ENCODE data around the gene SYK. TPM values are rescaled to one million over a fixed set of nuclear protein-coding genes. Genes with fewer than 3 reads are reported as not detected.

Gene SYK
- total and polyA plus RNA-seq, 2 donors (not counting 1 experiment from before 2014, with no cell fraction given) = 60.3 to 242 TPM

DNA sequence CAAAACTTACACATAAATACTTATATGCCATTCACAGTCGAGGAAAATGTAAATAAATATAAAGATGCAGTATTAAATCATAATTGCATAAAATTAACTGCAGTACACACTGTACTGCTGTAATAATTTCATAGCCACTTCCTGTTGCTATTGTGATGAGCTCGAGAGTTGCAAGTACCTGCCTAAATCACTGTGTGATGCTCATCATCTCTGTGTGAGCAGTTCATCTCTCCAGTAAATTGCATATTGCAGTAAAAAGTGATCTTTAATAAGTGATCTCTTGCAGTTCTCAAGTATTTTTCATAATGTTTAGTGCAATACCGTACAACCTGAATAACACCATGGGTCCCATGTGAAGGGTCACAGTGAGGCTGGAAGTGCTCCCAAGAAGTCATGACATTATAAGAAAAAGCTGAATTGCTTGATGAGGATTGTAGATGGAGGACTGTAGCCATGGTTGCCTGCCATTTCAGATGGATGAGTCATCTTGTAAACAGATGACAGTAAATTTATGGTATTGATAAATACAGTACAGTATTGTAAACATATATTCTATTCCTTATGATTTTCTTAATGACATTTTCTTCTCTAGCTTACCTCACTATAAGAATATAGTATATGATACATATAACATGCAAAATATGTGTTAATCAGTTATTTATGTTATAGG, 34.9 kb downstream of the SYK start:
- TF ChIP-seq, protein P1, sequence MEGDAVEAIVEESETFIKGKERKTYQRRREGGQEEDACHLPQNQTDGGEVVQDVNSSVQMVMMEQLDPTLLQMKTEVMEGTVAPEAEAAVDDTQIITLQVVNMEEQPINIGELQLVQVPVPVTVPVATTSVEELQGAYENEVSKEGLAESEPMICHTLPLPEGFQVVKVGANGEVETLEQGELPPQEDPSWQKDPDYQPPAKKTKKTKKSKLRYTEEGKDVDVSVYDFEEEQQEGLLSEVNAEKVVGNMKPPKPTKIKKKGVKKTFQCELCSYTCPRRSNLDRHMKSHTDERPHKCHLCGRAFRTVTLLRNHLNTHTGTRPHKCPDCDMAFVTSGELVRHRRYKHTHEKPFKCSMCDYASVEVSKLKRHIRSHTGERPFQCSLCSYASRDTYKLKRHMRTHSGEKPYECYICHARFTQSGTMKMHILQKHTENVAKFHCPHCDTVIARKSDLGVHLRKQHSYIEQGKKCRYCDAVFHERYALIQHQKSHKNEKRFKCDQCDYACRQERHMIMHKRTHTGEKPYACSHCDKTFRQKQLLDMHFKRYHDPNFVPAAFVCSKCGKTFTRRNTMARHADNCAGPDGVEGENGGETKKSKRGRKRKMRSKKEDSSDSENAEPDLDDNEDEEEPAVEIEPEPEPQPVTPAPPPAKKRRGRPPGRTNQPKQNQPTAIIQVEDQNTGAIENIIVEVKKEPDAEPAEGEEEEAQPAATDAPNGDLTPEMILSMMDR (IDR thresholded peaks at IDR 0.05) = no peak
- TF ChIP-seq EZH2 (IDR thresholded peaks at IDR 0.05; ENCODE audit: borderline replicate concordance, insufficient read depth, low read depth, low read length, poor library complexity, severe bottlenecking) = no peak
- intact Hi-C loops (cut with micrococcal nuclease) = no loop called here
- POLR2A ChIA-PET = interaction anchor here (0.6 kb wide), 1 partner anchor 230 kb away, joined by 3 read pairs; no protein-coding TSS in a partner anchor

DNA sequence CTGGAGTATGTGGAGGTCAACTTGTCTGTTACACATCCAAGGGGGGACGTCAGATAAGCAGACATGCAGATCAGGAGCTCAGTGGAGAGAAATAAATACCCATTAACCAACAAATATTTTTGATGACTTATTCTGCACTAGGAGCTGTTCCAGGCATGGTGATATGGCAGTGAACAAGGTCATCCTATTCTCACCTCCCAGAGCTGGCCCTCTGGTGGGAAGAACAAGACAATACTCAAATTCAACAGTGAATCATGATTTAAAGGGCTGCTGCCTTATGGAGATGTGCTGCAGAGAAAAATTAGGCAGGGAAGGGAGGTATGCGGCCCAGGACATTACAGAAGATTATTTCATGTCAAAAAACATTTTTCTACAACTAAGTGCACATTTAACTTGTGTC, 36.5 kb downstream of the SYK start:
- intact Hi-C loops (cut with micrococcal nuclease) = loop anchor here (2.0 kb wide), 1 partner anchor 63 kb away; no protein-coding TSS in a partner anchor
- Histone ChIP-seq H3K4me1 (ENCODE audit: control insufficient read depth in 2 of 2, insufficient read depth in 2 of 2, low read length in 2 of 2) (peaks cover 92 to 96% of the 10 kb centered on the region in 2 donors), H3K27ac (ENCODE audit: low read length in 2 of 2) (peak overlapping the region in 1 of 2 donors; percentile 41), H4K20me1 (ENCODE audit: control insufficient read depth, insufficient read depth, low read length, poor library complexity, severe bottlenecking) (peaks cover 92% of the 10 kb centered on the region), H3K4me3 (ENCODE audit: control extremely low read depth in 1 of 5, extremely low read depth in 1 of 5, insufficient read depth in 1 of 5, low read depth in 2 of 5, low read length in 4 of 5) (no peak overlapping the region), H3K4me2 (replicated peaks; ENCODE audit: low read depth, low read length, poor library complexity, severe bottlenecking) (peak overlapping the region; percentile 18), H2AFZ (ENCODE audit: insufficient read depth, low read depth, low read length, poor library complexity, severe bottlenecking) (no peak overlapping the region), H3K9me3 (ENCODE audit: control extremely low read depth in 1 of 3, control insufficient read depth in 2 of 3, insufficient read depth in 1 of 3, low read length in 2 of 3) (no peaks in the 10 kb centered on the region), H3K9ac (ENCODE audit: low read length) (no peak overlapping the region), H3K79me2 (ENCODE audit: control insufficient read depth, insufficient read depth, low read length) (peaks cover 100% of the 10 kb centered on the region), H3K27me3 (replicated peaks in 1 of 4; ENCODE audit: control extremely low read depth in 1 of 4, control insufficient read depth in 3 of 4, insufficient read depth in 4 of 4, low read length in 3 of 4) (no peaks in the 10 kb centered on the region), H3K36me3 (replicated peaks in 1 of 2; ENCODE audit: control extremely low read depth in 1 of 2, control insufficient read depth in 1 of 2, extremely low read depth in 1 of 2, insufficient read depth in 2 of 2, low read length in 1 of 2) (peaks cover 3 to 70% of the 10 kb centered on the region in 2 experiments)
- Mint-ChIP-seq H3K9me3 (ENCODE audit: insufficient read depth) (no peaks in the 10 kb centered on the region), H3K4me1 (peaks cover 68% of the 10 kb centered on the region), H3K27ac (peak overlapping the region; percentile 87), H3K27me3 (no peaks in the 10 kb centered on the region), H3K4me3 (peak overlapping the region; percentile 47)
- CTCF ChIA-PET = interaction anchor here (0.9 to 3.0 kb wide), 19 partner anchors 8 to 696 kb away, joined by 3 to 33 read pairs (median 7); partner anchors contain the start of gene SYK
- POLR2A ChIA-PET = no interaction called here
- no CpG with 5 or more reads among the region's 2 CpGs for WGBS (ENCODE audit: insufficient coverage)
- TF ChIP-seq, protein P1 (IDR thresholded peaks at IDR 0.05) = peak; percentile 29
- TF ChIP-seq EZH2 (IDR thresholded peaks at IDR 0.05; ENCODE audit: borderline replicate concordance, insufficient read depth, low read depth, low read length, poor library complexity, severe bottlenecking) = no peak
- no peak for ATAC-seq (ENCODE audit: low read depth)
- no peak for DNase-seq

More for the DNA sequence above, 34.9 kb downstream of the SYK start:
- Histone ChIP-seq H3K4me3 (ENCODE audit: control extremely low read depth in 1 of 5, extremely low read depth in 1 of 5, insufficient read depth in 1 of 5, low read depth in 2 of 5, low read length in 4 of 5) (no peak overlapping the region), H3K4me2 (replicated peaks; ENCODE audit: low read depth, low read length, poor library complexity, severe bottlenecking) (peak overlapping the region; percentile 4), H3K79me2 (ENCODE audit: control insufficient read depth, insufficient read depth, low read length) (peaks cover 100% of the 10 kb centered on the region), H4K20me1 (ENCODE audit: control insufficient read depth, insufficient read depth, low read length, poor library complexity, severe bottlenecking) (peaks cover 91% of the 10 kb centered on the region), H3K27me3 (replicated peaks in 1 of 4; ENCODE audit: control extremely low read depth in 1 of 4, control insufficient read depth in 3 of 4, insufficient read depth in 4 of 4, low read length in 3 of 4) (no peaks in the 10 kb centered on the region), H3K9me3 (ENCODE audit: control extremely low read depth in 1 of 3, control insufficient read depth in 2 of 3, insufficient read depth in 1 of 3, low read length in 2 of 3) (peaks cover 0 to 4% (median 3%) of the 10 kb centered on the region in 3 donors), H3K4me1 (ENCODE audit: control insufficient read depth in 2 of 2, insufficient read depth in 2 of 2, low read length in 2 of 2) (peaks cover 92 to 97% of the 10 kb centered on the region in 2 donors), H2AFZ (ENCODE audit: insufficient read depth, low read depth, low read length, poor library complexity, severe bottlenecking) (no peak overlapping the region), H3K36me3 (replicated peaks in 1 of 2; ENCODE audit: control extremely low read depth in 1 of 2, control insufficient read depth in 1 of 2, extremely low read depth in 1 of 2, insufficient read depth in 2 of 2, low read length in 1 of 2) (peaks cover 7 to 78% of the 10 kb centered on the region in 2 experiments), H3K9ac (ENCODE audit: low read length) (no peak overlapping the region), H3K27ac (ENCODE audit: low read length in 2 of 2) (peak overlapping the region in 1 of 2 donors; percentile 41)
- H3K9me3 Mint-ChIP-seq (ENCODE audit: insufficient read depth) = no peaks in the 10 kb centered on the region
- ATAC-seq (ENCODE audit: low read depth) (no peak), DNase-seq (no peak)
- H3K27ac Mint-ChIP-seq = peak overlapping the region; percentile 47
- no peak overlapping the region for H3K4me3 Mint-ChIP-seq
- H3K4me1 Mint-ChIP-seq = peaks cover 84% of the 10 kb centered on the region
- no peaks in the 10 kb centered on the region for H3K27me3 Mint-ChIP-seq
- CTCF ChIA-PET = interaction anchor here (0.7 to 1.9 kb wide), 6 partner anchors 34 to 588 kb away, joined by 3 to 6 read pairs (median 3); no protein-coding TSS in a partner anchor
- WGBS (ENCODE audit: insufficient coverage) = 100% methylated on average over 1 of the region's 3 CpGs

Measured in B cell (primary cell).